ENCODE measurements around the gene CAMK2N1. TPM values are rescaled to one million over a fixed set of nuclear protein-coding genes. Genes with fewer than 3 reads are reported as not detected.

Gene CAMK2N1
- total RNA-seq, 1 donor from 2014 or later = 7.9 TPM

DNA sequence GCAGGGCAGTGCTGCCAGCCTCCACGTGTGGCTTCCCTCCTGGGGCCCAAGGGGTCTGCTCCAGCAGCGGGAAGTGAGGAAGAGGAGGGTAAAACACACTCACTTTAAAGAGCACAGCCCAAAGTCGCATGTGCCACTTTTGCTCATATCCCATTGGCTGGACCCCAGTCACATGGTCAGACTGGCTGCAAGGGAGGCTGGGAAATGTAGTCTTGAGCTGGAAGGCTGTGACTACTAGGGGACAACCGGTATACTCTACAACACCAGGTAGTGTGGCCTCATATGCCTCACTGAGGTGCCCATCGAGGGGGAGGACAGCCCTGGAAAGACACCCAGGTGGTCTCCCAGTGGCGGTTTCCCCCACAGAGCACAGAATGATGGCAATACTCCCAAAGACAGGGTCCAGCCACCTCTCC, 45.2 kb downstream of the CAMK2N1 start:
- intact Hi-C loops (cut with micrococcal nuclease) = no loop called here
- no peak overlapping the region for H3K4me3 ChIP-seq
- H3K36me3 ChIP-seq = no peaks in the 10 kb centered on the region
- H3K27ac ChIP-seq (replicated peaks) = no peak overlapping the region
- peaks cover 34% of the 10 kb centered on the region for H3K27me3 ChIP-seq (ENCODE audit: low read depth)
- TF ChIP-seq CTCF (IDR thresholded peaks at IDR 0.05; ENCODE audit: borderline replicate concordance) = no peak
- H3K9me3 ChIP-seq (replicated peaks) = no peaks in the 10 kb centered on the region
- peak; percentile 21 for DNase-seq
- H3K4me1 ChIP-seq = no peaks in the 10 kb centered on the region

DNA sequence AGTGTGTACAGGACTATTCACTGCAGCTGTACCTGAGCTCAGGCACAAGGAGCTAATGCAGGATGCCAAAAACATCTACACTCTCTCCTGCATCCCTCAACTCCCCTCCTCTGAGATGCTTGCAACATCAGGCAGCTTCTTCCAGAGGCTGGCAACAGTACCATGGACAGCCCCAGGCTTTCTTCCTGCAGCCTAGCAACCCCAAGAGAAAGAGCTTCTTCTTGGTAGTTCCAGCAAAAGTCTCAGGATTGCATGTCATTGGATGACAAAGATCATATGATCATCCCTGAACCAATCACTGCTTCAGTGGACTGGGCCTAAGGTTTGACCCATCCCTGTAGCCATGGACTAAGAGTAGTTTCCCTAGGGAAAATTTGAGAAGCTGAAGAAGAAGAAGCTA, 46.7 kb downstream of the CAMK2N1 start:
- H3K27ac ChIP-seq (replicated peaks) = no peak overlapping the region
- no peaks in the 10 kb centered on the region for H3K36me3 ChIP-seq
- no peaks in the 10 kb centered on the region for H3K4me1 ChIP-seq
- no peak for TF ChIP-seq CTCF (IDR thresholded peaks at IDR 0.05; ENCODE audit: borderline replicate concordance)
- no peak overlapping the region for H3K4me3 ChIP-seq
- DNase-seq = no peak
- H3K9me3 ChIP-seq (replicated peaks) = no peaks in the 10 kb centered on the region
- H3K27me3 ChIP-seq (ENCODE audit: low read depth) = peaks cover 48% of the 10 kb centered on the region
- intact Hi-C loops (cut with micrococcal nuclease) = no loop called here

GRCh38 chr1:20437640-20438039, 48.4 kb downstream of the CAMK2N1 start:
- H3K4me1 ChIP-seq = no peaks in the 10 kb centered on the region
- intact Hi-C loops (cut with micrococcal nuclease) = no loop called here
- peaks cover 59% of the 10 kb centered on the region for H3K27me3 ChIP-seq (ENCODE audit: low read depth)
- H3K4me3 ChIP-seq = no peak overlapping the region
- H3K27ac ChIP-seq (replicated peaks) = no peak overlapping the region
- no peak for DNase-seq
- H3K9me3 ChIP-seq (replicated peaks) = no peaks in the 10 kb centered on the region
- no peaks in the 10 kb centered on the region for H3K36me3 ChIP-seq
- no peak for TF ChIP-seq CTCF (IDR thresholded peaks at IDR 0.05; ENCODE audit: borderline replicate concordance)

- no peak for DNase-seq
- TF ChIP-seq CTCF (IDR thresholded peaks at IDR 0.05; ENCODE audit: borderline replicate concordance) = no peak
- intact Hi-C loops (cut with micrococcal nuclease) = no loop called here
- H3K4me3 ChIP-seq = no peak overlapping the region
- H3K27ac ChIP-seq (replicated peaks) = peak overlapping the region; percentile 6
- H3K9me3 ChIP-seq (replicated peaks) = no peaks in the 10 kb centered on the region
- peaks cover 95% of the 10 kb centered on the region for H3K27me3 ChIP-seq (ENCODE audit: low read depth)
- H3K36me3 ChIP-seq = no peaks in the 10 kb centered on the region
- H3K4me1 ChIP-seq = no peaks in the 10 kb centered on the region
These were observed 53.1 kb downstream of the CAMK2N1 start for GRCh38 chr1:20432891-20433290.

Other genes starting within 250 kb of the CAMK2N1 start
- gene VWA5B1, start 195.3 kb downstream of the CAMK2N1 start, total RNA-seq = 0.16 TPM
- gene MUL1, start 21.9 kb upstream of the CAMK2N1 start, total RNA-seq = 45.0 TPM
- 1.9 TPM for gene FAM43B, start 66.4 kb upstream of the CAMK2N1 start, total RNA-seq
- 2.0 TPM for gene CDA, start 102.9 kb upstream of the CAMK2N1 start, total RNA-seq
- gene PINK1, start 147.2 kb upstream of the CAMK2N1 start, total RNA-seq = 250 TPM
- gene DDOST, start 175.2 kb upstream of the CAMK2N1 start, total RNA-seq = 120 TPM
- gene KIF17, start 231.8 kb upstream of the CAMK2N1 start, total RNA-seq = 4.6 TPM
- gene SH2D5, start 246.5 kb upstream of the CAMK2N1 start, total RNA-seq = not detected